PC-9 (cell line): Measurements from ENCODE around the gene SSNA1.

Experiments used
- EZH2 ChIP-seq: fragments of 200-600 bp; sonication (generic); IDR thresholded peaks from 2 replicates; pipeline ENCODE4 v1.8.0; 2017; ENCODE audit warnings: antibody characterized with exemption, low read depth
- TF ChIP-seq, protein P1 (sequence below): fragments of 200-600 bp; sonication (generic); conservative IDR thresholded peaks from 2 replicates; pipeline ENCODE4 v1.6.1; 2017; ENCODE audit warnings: mixed run types, antibody characterized with exemption, mild to moderate bottlenecking, moderate library complexity

DNA sequence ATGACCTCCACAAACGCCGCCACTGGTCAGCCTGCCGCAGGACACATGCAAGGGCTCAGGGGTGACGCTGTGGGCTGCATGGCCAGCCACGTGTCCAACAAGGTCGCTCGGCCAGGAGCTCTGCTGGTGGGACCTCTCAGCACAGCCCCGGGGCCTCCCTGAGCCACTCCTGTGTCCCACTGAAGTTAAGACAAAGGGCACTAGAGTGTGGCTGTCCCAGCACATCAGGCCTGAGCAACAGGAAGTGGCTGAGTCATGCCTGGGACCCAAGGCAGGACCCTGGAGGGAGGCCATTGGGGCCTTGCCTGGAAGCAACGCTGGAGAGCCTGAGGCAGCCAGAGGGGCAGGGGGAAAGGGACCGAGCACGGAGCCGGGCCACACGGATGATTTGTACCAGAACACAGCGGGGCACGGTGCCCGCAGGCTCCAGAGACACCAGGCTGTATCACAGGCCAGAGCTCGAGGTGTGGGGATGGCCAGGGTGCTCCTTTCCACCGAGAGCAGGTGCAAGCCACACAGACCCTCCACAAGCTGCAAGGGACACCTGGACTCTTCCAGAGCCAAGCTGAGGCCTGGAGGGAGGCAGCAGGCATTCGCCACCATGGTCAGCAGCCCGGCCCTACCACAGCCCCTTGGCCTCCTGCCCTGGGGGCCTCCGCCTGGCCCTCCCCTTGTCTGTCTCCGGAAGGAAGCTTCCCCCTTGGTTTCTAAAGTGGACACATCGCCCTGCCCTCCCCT is 10.1 kb upstream of the SSNA1 start:
- no peak for TF ChIP-seq EZH2
- TF ChIP-seq, protein P1, sequence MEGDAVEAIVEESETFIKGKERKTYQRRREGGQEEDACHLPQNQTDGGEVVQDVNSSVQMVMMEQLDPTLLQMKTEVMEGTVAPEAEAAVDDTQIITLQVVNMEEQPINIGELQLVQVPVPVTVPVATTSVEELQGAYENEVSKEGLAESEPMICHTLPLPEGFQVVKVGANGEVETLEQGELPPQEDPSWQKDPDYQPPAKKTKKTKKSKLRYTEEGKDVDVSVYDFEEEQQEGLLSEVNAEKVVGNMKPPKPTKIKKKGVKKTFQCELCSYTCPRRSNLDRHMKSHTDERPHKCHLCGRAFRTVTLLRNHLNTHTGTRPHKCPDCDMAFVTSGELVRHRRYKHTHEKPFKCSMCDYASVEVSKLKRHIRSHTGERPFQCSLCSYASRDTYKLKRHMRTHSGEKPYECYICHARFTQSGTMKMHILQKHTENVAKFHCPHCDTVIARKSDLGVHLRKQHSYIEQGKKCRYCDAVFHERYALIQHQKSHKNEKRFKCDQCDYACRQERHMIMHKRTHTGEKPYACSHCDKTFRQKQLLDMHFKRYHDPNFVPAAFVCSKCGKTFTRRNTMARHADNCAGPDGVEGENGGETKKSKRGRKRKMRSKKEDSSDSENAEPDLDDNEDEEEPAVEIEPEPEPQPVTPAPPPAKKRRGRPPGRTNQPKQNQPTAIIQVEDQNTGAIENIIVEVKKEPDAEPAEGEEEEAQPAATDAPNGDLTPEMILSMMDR, result no peak
